SK-N-SH (cell line): ENCODE results near the gene NFIX.

ENCODE experiments used
- EP300 ChIP-seq, 2 experiments: IDR thresholded peaks; 2 replicates each; pipeline versions ENCODE4 v1.4.0 to v1.6.1; 2012; ENCODE audit warnings: borderline replicate concordance in 1 of 2, low read depth in 1 of 2, low read length in 1 of 2
- JUND ChIP-seq: IDR thresholded peaks from 2 replicates; pipeline ENCODE4 v1.4.0; 2012
- MXI1 ChIP-seq: IDR thresholded peaks from 2 replicates; pipeline ENCODE4 v1.6.1; 2012; ENCODE audit warnings: mild to moderate bottlenecking, low read depth, low read length, improper control_type of control experiment
- RAD21 ChIP-seq: IDR thresholded peaks from 2 replicates; pipeline ENCODE4 v1.6.1; 2012; ENCODE audit warnings: mild to moderate bottlenecking, low read length
- USF1 ChIP-seq: IDR thresholded peaks from 2 replicates; pipeline ENCODE4 v1.4.0; 2012; ENCODE audit warnings: low read depth, borderline replicate concordance
- TF ChIP-seq, protein P1 (sequence below): fragments of 200-600 bp; sonication (generic); IDR thresholded peaks from 2 replicates; pipeline ENCODE4 v1.6.1; 2017; ENCODE audit warnings: antibody characterized with exemption, mild to moderate bottlenecking, moderate library complexity
- TF ChIP-seq, protein P2 (sequence below): fragments of 150-350 bp; IDR thresholded peaks from 2 replicates; pipeline ENCODE4 v1.6.1; 2016; ENCODE audit warnings: mild to moderate bottlenecking, low read depth, low read length

- TF ChIP-seq RAD21 = peak; percentile 65
- TF ChIP-seq USF1 = no peak
- no peak for TF ChIP-seq EP300 (IDR thresholded peaks at IDR 0.05; ENCODE audit: borderline replicate concordance in 1 of 2, low read depth in 1 of 2, low read length in 1 of 2)
- TF ChIP-seq, protein P1, sequence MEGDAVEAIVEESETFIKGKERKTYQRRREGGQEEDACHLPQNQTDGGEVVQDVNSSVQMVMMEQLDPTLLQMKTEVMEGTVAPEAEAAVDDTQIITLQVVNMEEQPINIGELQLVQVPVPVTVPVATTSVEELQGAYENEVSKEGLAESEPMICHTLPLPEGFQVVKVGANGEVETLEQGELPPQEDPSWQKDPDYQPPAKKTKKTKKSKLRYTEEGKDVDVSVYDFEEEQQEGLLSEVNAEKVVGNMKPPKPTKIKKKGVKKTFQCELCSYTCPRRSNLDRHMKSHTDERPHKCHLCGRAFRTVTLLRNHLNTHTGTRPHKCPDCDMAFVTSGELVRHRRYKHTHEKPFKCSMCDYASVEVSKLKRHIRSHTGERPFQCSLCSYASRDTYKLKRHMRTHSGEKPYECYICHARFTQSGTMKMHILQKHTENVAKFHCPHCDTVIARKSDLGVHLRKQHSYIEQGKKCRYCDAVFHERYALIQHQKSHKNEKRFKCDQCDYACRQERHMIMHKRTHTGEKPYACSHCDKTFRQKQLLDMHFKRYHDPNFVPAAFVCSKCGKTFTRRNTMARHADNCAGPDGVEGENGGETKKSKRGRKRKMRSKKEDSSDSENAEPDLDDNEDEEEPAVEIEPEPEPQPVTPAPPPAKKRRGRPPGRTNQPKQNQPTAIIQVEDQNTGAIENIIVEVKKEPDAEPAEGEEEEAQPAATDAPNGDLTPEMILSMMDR = peak; percentile 49
- TF ChIP-seq MXI1 = no peak
- no peak for TF ChIP-seq JUND
- TF ChIP-seq, protein P2, sequence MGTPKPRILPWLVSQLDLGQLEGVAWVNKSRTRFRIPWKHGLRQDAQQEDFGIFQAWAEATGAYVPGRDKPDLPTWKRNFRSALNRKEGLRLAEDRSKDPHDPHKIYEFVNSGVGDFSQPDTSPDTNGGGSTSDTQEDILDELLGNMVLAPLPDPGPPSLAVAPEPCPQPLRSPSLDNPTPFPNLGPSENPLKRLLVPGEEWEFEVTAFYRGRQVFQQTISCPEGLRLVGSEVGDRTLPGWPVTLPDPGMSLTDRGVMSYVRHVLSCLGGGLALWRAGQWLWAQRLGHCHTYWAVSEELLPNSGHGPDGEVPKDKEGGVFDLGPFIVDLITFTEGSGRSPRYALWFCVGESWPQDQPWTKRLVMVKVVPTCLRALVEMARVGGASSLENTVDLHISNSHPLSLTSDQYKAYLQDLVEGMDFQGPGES = no peak
Measured at GRCh38 chr19:13033244-13033643, 38.0 kb downstream of the NFIX start.
